Thyroid gland (tissue), 4 donors: Measurements from ENCODE around the gene C5orf46. TPM values are rescaled to one million over a fixed set of nuclear protein-coding genes. Genes with fewer than 3 reads are reported as not detected.

Experiments used
- DNase-seq, 2 donors: peaks; one replicate each; pipeline ENCODE4 v3.0.0-alpha.2; 2019
- H3K27ac ChIP-seq, 3 donors: fragments of 200-600 bp; sonication (generic); 1 replicate in 2 of 3; 2 replicates in 1 of 3; pipeline ENCODE4 v1.5.1; 2016 to 2019; ENCODE audit warnings: mild to moderate bottlenecking in 1 of 3, moderate library complexity in 1 of 3
- H3K27me3 ChIP-seq: fragments of 200-600 bp; sonication (generic); one replicate; pipeline ENCODE4 v1.5.1; 2019
- H3K36me3 ChIP-seq, 2 donors: fragments of 200-600 bp; sonication (generic); one replicate each; pipeline ENCODE4 v1.5.1; 2016 to 2019
- H3K4me1 ChIP-seq, 2 donors: fragments of 200-600 bp; sonication (generic); one replicate each; pipeline ENCODE4 v1.5.1; 2017 to 2019
- H3K4me3 ChIP-seq, 3 donors: fragments of 200-600 bp; sonication (generic); replicated peaks in 1 of 3; 1 replicate in 2 of 3; 2 replicates in 1 of 3; pipeline ENCODE4 v1.5.1; 2016; ENCODE audit warnings: mild to moderate bottlenecking in 1 of 3
- H3K9me3 ChIP-seq: fragments of 200-600 bp; sonication (generic); one replicate; pipeline ENCODE4 v1.5.1; 2017
- POLR2A ChIP-seq, 2 donors: fragments of 450-650 bp; IDR thresholded peaks; one replicate each; pipeline ENCODE4 v1.6.1; 2017; ENCODE audit warnings: antibody characterized with exemption in 2 of 2, mild to moderate bottlenecking in 2 of 2, moderate library complexity in 1 of 2
- WGBS, 2 donors: methylation state at CpG; one replicate each; pipeline ENCODE4 v1.1.5; 2017; 5-methylcytosine and 5-hydroxymethylcytosine counted together
- intact Hi-C: fragments of 100-400 bp; cut with DNase I; formaldehyde crosslinking; loops from one replicate; pipeline ENCODE4 v1.15.1; 2023
- total RNA-seq, 4 donors: library from RNA; depleted of rRNA; stranded (reverse); fragments of >200 nt; gene quantifications; one replicate each; pipeline ENCODE4 v1.2.3, GENCODE V29; 2016
- TF ChIP-seq, protein P1 (sequence below), 6 experiments: fragments of 200-600 bp in 3 of 6; fragments of 450-650 bp in 3 of 6; sonication (generic) in 3 of 6; IDR thresholded peaks; one replicate each; pipeline ENCODE4 v1.5.1; 2016 to 2019; ENCODE audit warnings: antibody characterized with exemption in 6 of 6, mild to moderate bottlenecking in 2 of 6, inconsistent platforms in 1 of 6, moderate library complexity in 1 of 6

C5orf46 gene
- total RNA-seq, 4 donors from 2014 or later = not detected

DNA sequence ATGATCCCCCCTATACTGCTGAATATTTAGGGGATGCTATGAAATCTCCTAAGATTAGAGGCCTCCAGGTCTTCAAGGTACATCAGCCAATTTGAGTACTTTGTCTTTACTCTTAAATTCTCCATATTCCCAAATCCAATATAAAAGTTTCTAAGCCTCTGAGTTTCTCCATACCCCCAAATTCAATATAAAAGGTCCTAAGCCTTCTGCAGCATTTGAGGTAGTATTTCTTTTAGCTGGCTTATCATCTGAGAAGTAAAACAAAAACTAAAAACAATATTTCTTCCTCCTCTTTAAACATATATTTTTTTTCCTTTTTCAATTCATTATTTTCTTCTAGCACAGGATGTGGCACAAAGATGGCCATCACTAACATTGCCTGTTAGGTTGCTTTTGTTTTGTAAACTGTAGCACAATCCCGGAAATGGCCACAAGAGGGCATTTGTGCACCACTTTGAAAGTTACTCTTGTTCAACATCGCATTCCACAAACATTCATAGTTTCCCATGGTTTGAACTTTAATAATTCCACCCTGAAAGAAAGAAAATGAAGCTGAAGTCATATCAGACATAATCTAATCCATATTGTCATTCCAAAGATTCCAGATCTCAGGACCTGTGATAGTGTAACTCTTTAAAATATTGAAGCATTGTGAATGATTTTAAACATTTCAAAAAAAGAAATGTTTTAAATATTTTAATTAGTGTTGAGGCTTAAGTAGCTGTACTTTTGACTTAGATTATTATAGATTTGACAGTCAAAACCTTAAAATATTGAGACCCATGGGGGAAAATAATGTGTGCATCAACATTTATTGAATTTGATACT lies 48.8 kb downstream of the C5orf46 start:
- Histone ChIP-seq H3K27ac (no peak overlapping the region), H3K4me1 (no peaks in the 10 kb centered on the region), H3K27me3 (no peaks in the 10 kb centered on the region), H3K9me3 (no peaks in the 10 kb centered on the region), H3K36me3 (no peaks in the 10 kb centered on the region), H3K4me3 (no peak overlapping the region)
- WGBS, 2 donors = 2 to 4% methylated on average over 2 of the region's 2 CpGs
- intact Hi-C loops = loop anchor here (10.0 kb wide), 1 partner anchor 77 kb away; no protein-coding TSS in a partner anchor
- TF ChIP-seq, protein P1, sequence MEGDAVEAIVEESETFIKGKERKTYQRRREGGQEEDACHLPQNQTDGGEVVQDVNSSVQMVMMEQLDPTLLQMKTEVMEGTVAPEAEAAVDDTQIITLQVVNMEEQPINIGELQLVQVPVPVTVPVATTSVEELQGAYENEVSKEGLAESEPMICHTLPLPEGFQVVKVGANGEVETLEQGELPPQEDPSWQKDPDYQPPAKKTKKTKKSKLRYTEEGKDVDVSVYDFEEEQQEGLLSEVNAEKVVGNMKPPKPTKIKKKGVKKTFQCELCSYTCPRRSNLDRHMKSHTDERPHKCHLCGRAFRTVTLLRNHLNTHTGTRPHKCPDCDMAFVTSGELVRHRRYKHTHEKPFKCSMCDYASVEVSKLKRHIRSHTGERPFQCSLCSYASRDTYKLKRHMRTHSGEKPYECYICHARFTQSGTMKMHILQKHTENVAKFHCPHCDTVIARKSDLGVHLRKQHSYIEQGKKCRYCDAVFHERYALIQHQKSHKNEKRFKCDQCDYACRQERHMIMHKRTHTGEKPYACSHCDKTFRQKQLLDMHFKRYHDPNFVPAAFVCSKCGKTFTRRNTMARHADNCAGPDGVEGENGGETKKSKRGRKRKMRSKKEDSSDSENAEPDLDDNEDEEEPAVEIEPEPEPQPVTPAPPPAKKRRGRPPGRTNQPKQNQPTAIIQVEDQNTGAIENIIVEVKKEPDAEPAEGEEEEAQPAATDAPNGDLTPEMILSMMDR (IDR thresholded peaks at IDR 0.05) = peak; percentile 48 to 81 (median 71)
- no peak for TF ChIP-seq POLR2A (IDR thresholded peaks at IDR 0.05)
- peak; percentile 59 to 67 for DNase-seq

DNA sequence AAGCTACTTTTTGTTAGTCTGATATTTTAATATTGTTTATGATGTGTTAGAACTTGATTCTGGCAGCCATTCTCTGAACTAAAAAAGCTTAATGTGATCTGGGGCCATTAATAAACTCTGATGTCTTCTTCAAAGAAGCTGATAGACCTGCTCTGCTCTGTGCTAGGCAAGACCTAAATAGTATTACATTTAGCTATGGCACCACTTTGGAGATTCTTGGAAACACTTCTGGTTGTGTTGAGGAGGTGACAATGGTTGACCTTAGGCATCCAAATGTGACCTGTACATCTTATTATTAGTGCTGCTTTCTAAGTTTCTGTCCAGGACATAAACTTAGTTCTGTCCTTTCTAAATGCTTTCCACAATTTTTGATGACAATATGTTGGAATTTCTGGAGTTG lies 49.5 kb downstream of the C5orf46 start:
- Histone ChIP-seq H3K27ac (no peak overlapping the region), H3K27me3 (no peaks in the 10 kb centered on the region), H3K4me3 (no peak overlapping the region), H3K4me1 (no peaks in the 10 kb centered on the region), H3K9me3 (no peaks in the 10 kb centered on the region), H3K36me3 (no peaks in the 10 kb centered on the region)
- intact Hi-C loops = loop anchor here (10.0 kb wide), 1 partner anchor 78 kb away; no protein-coding TSS in a partner anchor
- no peak for DNase-seq
- TF ChIP-seq POLR2A (IDR thresholded peaks at IDR 0.05) = no peak
- TF ChIP-seq, protein P1 (IDR thresholded peaks at IDR 0.05) = no peak

DNA sequence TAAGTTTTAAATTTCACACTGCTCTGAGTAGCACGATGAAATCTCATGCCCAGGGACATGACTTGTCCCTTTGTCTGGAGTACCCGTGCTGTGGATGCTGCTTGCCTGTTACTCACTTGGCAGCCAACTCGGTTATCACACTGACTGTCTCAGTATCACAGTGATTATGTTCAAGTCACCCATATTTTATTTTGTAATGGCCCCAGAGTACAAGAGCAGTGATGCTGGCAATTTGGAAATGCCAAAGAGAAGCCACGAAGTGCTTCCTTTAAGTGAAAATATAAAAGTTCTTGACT lies 50.6 kb downstream of the C5orf46 start:
- DNase-seq = no peak
- no peak overlapping the region for H3K4me3 ChIP-seq
- no peaks in the 10 kb centered on the region for H3K9me3 ChIP-seq
- WGBS, 2 donors = 53 to 68% methylated on average over 4 of the region's 4 CpGs
- no peaks in the 10 kb centered on the region for H3K4me1 ChIP-seq
- no peak for TF ChIP-seq POLR2A (IDR thresholded peaks at IDR 0.05)
- TF ChIP-seq, protein P1 (IDR thresholded peaks at IDR 0.05) = no peak
- no peaks in the 10 kb centered on the region for H3K27me3 ChIP-seq
- no peak overlapping the region for H3K27ac ChIP-seq
- intact Hi-C loops = loop anchor here (10.0 kb wide), 1 partner anchor 79 kb away; no protein-coding TSS in a partner anchor
- H3K36me3 ChIP-seq = no peaks in the 10 kb centered on the region

DNA sequence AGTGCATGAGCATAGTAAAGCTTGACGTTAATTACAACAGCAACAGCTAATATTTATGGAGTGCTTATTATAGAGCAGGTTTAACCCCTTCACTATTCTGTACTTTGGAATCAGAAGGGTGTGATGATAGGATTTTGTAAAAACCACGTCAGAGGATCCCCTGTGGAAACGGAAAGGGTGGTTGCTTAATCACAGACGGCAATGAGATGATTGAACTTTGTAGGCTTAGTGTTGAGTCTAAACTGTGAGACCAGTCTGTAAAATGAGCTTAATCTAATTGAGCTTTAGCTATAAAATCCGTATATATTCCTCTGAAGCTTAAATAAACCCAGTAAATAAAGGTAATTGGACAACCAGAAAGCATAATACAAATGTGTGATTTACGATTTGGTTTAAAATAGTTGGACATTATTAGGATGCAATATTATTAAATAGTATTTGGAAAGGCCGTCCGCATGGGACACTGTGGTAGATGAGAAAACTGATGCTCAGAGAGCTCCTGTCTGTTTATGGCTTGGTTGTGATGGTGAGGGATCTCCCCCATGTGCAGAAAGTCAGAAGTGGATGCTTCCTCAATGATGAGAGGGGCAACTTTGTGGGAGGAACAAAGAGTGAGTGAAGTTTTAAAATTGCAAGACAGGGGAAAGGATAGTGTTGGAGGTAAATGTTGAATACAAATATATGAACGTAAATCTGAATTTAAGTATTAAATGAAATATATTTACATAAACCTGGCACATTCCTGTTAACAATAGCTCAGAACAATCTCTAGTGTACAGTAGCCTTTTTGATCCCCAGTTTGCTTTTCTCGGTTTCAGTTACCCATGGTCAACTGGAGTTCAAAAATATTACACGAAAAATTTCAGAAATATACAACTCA lies 51.2 kb downstream of the C5orf46 start:
- DNase-seq = no peak
- intact Hi-C loops = loop anchor here (10.0 kb wide), 1 partner anchor 80 kb away; no protein-coding TSS in a partner anchor
- no peak overlapping the region for H3K4me3 ChIP-seq
- H3K27ac ChIP-seq = no peak overlapping the region
- H3K36me3 ChIP-seq = no peaks in the 10 kb centered on the region
- H3K9me3 ChIP-seq = no peaks in the 10 kb centered on the region
- TF ChIP-seq, protein P1 (IDR thresholded peaks at IDR 0.05) = no peak
- no peak for TF ChIP-seq POLR2A (IDR thresholded peaks at IDR 0.05)
- no peaks in the 10 kb centered on the region for H3K27me3 ChIP-seq
- no peaks in the 10 kb centered on the region for H3K4me1 ChIP-seq
- 81 to 82% methylated on average over 11 of the region's 11 CpGs for WGBS, 2 donors
